Activated naive CD4-positive, alpha-beta T cell treated with anti-CD3 and anti-CD28 coated beads, Interleukin-2, amount 50 U/mL, for 24 hours (primary cell): Measurements from ENCODE around the gene XG.
"Not testable (repeated sequence)": the region's sequence is repeated elsewhere in the genome, so short reads cannot be mapped to it uniquely, and the experiment has no call there.

ENCODE experiments used
- H3K27ac Mint-ChIP-seq: one replicate; pipeline ENCODE4 v1.8.0; 2021; ENCODE audit warnings: mild to moderate bottlenecking, mixed read lengths
- H3K27me3 Mint-ChIP-seq: one replicate; pipeline ENCODE4 v1.8.0; 2021; ENCODE audit warnings: mixed read lengths
- H3K36me3 Mint-ChIP-seq: one replicate; pipeline ENCODE4 v1.8.0; 2021; ENCODE audit warnings: mixed read lengths
- H3K4me1 Mint-ChIP-seq: one replicate; pipeline ENCODE4 v1.8.0; 2021; ENCODE audit warnings: mixed read lengths
- H3K4me3 Mint-ChIP-seq: one replicate; pipeline ENCODE4 v1.8.0; 2021; ENCODE audit warnings: mild to moderate bottlenecking, mixed read lengths
- H3K9me3 Mint-ChIP-seq: one replicate; pipeline ENCODE4 v1.8.0; 2021; ENCODE audit warnings: mixed read lengths

The XG gene

GRCh38 chrX:2784026-2784425 lies 32.2 kb downstream of the XG start:
- H3K4me3 Mint-ChIP-seq = no peak overlapping the region

GRCh38 chrX:2785538-2785937 lies 33.7 kb downstream of the XG start:
- Mint-ChIP-seq H3K4me1 (no peaks in the 10 kb centered on the region), H3K27me3 (no peaks in the 10 kb centered on the region), H3K27ac (no peak overlapping the region), H3K9me3 (no peaks in the 10 kb centered on the region), H3K36me3 (no peaks in the 10 kb centered on the region), H3K4me3 (no peak overlapping the region)

More at GRCh38 chrX:2784026-2784425, 32.2 kb downstream of the XG start:
- Mint-ChIP-seq H3K9me3 (no peaks in the 10 kb centered on the region), H3K4me1 (no peaks in the 10 kb centered on the region), H3K27ac (no peak overlapping the region), H3K27me3 (no peaks in the 10 kb centered on the region), H3K36me3 (no peaks in the 10 kb centered on the region)

GRCh38 chrX:2788980-2789379 lies 37.1 kb downstream of the XG start:
- H3K4me3 Mint-ChIP-seq = no peak overlapping the region
- no peaks in the 10 kb centered on the region for H3K36me3 Mint-ChIP-seq

DNA sequence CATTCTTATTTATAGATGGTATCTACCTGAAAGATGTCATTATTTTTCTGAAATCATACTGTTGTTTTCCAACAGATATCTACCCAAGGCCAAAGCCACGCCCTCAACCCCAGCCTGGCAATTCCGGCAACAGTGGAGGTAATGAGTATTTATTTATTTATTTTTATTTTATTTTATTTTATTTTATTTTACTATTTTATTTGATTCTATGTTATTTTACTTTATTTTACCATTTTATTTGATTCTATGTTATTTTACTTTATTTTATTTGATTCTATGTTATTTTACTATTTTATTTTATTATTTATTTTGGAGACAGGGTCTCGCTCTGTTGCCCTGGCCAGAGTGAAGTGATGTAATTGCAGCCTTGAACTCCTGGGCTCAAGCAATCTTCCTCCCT lies 37.7 kb downstream of the XG start:
- H3K4me3 Mint-ChIP-seq = no peak overlapping the region
- H3K9me3 Mint-ChIP-seq = no peaks in the 10 kb centered on the region
- H3K27ac Mint-ChIP-seq = no peak overlapping the region
- H3K36me3 Mint-ChIP-seq = no peaks in the 10 kb centered on the region
- no peaks in the 10 kb centered on the region for H3K4me1 Mint-ChIP-seq
- H3K27me3 Mint-ChIP-seq = no peaks in the 10 kb centered on the region

More at GRCh38 chrX:2788980-2789379, 37.1 kb downstream of the XG start:
- no peak overlapping the region for H3K27ac Mint-ChIP-seq
- H3K4me1 Mint-ChIP-seq = no peaks in the 10 kb centered on the region
- no peaks in the 10 kb centered on the region for H3K27me3 Mint-ChIP-seq
- no peaks in the 10 kb centered on the region for H3K9me3 Mint-ChIP-seq

DNA sequence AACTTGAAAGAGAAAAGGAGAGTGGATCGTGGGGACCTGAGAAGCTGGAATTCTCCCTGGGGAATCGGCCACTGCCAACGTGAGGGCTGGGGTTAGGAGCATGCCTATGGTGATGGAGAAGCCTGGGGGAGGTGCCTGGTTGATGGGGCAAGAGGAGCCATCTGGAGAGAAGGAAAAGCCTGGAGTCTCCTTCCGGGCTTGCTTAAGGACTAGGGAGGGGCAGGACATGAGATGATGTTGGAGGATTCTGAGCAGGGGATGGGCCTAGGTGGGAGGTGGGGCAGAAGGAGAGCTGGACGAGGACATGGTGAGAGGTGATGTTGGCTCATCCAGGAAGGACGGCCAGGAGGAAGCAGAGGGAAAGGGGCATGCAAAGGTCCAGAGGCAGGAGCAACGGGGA lies 41.9 kb downstream of the XG start:
- Mint-ChIP-seq H3K9me3 (no peaks in the 10 kb centered on the region), H3K27ac (no peak overlapping the region), H3K36me3 (no peaks in the 10 kb centered on the region), H3K27me3 (no peaks in the 10 kb centered on the region), H3K4me1 (no peaks in the 10 kb centered on the region), H3K4me3 (no peak overlapping the region)

GRCh38 chrX:2794336-2794735 lies 42.5 kb downstream of the XG start:
- Mint-ChIP-seq H3K36me3 (no peaks in the 10 kb centered on the region), H3K27me3 (no peaks in the 10 kb centered on the region), H3K4me3 (no peak overlapping the region), H3K9me3 (no peaks in the 10 kb centered on the region), H3K4me1 (no peaks in the 10 kb centered on the region), H3K27ac (no peak overlapping the region)

DNA sequence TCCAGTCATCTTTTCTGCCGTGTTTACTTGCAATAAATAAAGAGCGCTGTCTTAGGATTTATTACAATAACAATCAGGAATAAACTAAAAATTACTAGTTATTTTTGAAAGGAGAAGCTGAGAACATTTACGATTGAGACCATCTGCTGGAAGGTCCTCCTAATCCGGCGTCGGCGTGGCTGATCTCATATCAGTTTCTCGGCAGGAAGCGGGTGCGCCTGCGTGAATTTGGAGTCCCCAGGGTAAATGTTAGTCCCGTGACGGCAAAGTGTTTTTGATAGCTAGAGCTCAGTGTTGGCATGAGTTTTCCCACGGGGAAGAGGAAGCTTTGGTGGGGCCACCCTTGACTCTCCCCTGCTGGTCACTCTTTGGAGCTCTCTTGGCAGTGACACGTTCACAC lies 45.0 kb downstream of the XG start:
- H3K4me3 Mint-ChIP-seq, H3K27me3 Mint-ChIP-seq, H3K27ac Mint-ChIP-seq, H3K36me3 Mint-ChIP-seq, H3K9me3 Mint-ChIP-seq, H3K4me1 Mint-ChIP-seq: not testable (repeated sequence)

DNA sequence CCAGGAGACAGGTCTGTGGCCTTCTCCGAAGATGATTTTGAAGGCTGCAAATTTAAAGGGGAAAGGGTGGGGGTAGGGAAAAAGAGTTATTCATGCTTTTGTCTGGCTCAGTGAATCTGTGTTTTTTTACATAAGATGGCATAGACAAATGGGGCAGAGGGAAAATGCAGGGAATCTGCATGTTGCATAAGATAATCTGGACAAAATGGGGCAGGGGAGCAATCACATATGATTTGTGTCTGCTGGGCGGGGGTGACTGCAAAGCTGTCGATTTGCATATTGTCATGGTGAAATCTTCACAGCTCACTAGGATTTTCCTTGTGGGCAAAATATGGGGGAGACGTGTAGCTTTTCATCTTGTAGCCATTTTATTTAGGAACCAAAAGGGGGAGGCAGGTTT lies 47.5 kb downstream of the XG start:
- H3K27me3 Mint-ChIP-seq = no peaks in the 10 kb centered on the region
- H3K4me1 Mint-ChIP-seq = no peaks in the 10 kb centered on the region
- H3K9me3 Mint-ChIP-seq = no peaks in the 10 kb centered on the region
- no peak overlapping the region for H3K27ac Mint-ChIP-seq
- no peak overlapping the region for H3K4me3 Mint-ChIP-seq
- H3K36me3 Mint-ChIP-seq = no peaks in the 10 kb centered on the region

- not testable (repeated sequence) for H3K4me1 Mint-ChIP-seq, H3K4me3 Mint-ChIP-seq, H3K27ac Mint-ChIP-seq, H3K27me3 Mint-ChIP-seq, H3K9me3 Mint-ChIP-seq, H3K36me3 Mint-ChIP-seq
These were observed 48.1 kb downstream of the XG start for GRCh38 chrX:2799980-2800379.

GRCh38 chrX:2801223-2801622 lies 49.4 kb downstream of the XG start:
- Mint-ChIP-seq H3K27ac (no peak overlapping the region), H3K27me3 (no peaks in the 10 kb centered on the region), H3K36me3 (no peaks in the 10 kb centered on the region), H3K4me1 (no peaks in the 10 kb centered on the region), H3K4me3 (no peak overlapping the region), H3K9me3 (no peaks in the 10 kb centered on the region)

GRCh38 chrX:2802376-2803090 lies 50.7 kb downstream of the XG start:
- not testable (repeated sequence) for H3K27ac Mint-ChIP-seq, H3K4me1 Mint-ChIP-seq, H3K36me3 Mint-ChIP-seq, H3K9me3 Mint-ChIP-seq, H3K4me3 Mint-ChIP-seq, H3K27me3 Mint-ChIP-seq

DNA sequence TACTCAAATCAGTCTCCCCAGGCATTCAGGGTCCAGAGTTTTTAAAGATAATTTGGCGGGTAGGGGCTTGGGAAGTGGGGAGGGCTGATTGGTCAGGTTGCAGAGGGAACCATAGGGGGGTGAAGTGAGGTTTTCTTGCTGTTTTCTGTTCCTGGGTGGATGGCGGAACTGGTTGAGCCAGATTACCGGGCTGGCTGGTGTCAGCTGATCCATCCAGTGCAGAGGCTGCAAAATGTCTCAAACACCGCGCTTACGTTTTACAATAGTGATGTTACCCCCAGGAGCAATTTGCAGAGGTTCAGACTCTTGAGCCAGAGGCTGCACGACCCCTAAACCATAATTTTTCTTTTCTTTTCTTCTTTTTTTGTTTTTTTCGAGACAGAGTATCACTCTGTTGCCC lies 51.6 kb downstream of the XG start:
- not testable (repeated sequence) for H3K27me3 Mint-ChIP-seq, H3K36me3 Mint-ChIP-seq

GRCh38 chrX:2804106-2804843 lies 52.4 kb downstream of the XG start:
- H3K27me3 Mint-ChIP-seq, H3K4me1 Mint-ChIP-seq, H3K9me3 Mint-ChIP-seq, H3K4me3 Mint-ChIP-seq, H3K27ac Mint-ChIP-seq, H3K36me3 Mint-ChIP-seq: not testable (repeated sequence)

More for the DNA sequence above, 51.6 kb downstream of the XG start:
- not testable (repeated sequence) for H3K4me3 Mint-ChIP-seq, H3K4me1 Mint-ChIP-seq, H3K27ac Mint-ChIP-seq, H3K9me3 Mint-ChIP-seq

GRCh38 chrX:2804858-2805257 lies 53.0 kb downstream of the XG start:
- not testable (repeated sequence) for H3K27ac Mint-ChIP-seq, H3K9me3 Mint-ChIP-seq, H3K4me1 Mint-ChIP-seq

GRCh38 chrX:2811271-2811670 lies 59.4 kb downstream of the XG start:
- H3K27me3 Mint-ChIP-seq = no peaks in the 10 kb centered on the region
- H3K4me3 Mint-ChIP-seq = no peak overlapping the region
- no peak overlapping the region for H3K27ac Mint-ChIP-seq
- peaks cover 4% of the 10 kb centered on the region for H3K4me1 Mint-ChIP-seq
- H3K9me3 Mint-ChIP-seq = no peaks in the 10 kb centered on the region
- no peaks in the 10 kb centered on the region for H3K36me3 Mint-ChIP-seq

More at GRCh38 chrX:2804858-2805257, 53.0 kb downstream of the XG start:
- not testable (repeated sequence) for H3K4me3 Mint-ChIP-seq, H3K36me3 Mint-ChIP-seq, H3K27me3 Mint-ChIP-seq

DNA sequence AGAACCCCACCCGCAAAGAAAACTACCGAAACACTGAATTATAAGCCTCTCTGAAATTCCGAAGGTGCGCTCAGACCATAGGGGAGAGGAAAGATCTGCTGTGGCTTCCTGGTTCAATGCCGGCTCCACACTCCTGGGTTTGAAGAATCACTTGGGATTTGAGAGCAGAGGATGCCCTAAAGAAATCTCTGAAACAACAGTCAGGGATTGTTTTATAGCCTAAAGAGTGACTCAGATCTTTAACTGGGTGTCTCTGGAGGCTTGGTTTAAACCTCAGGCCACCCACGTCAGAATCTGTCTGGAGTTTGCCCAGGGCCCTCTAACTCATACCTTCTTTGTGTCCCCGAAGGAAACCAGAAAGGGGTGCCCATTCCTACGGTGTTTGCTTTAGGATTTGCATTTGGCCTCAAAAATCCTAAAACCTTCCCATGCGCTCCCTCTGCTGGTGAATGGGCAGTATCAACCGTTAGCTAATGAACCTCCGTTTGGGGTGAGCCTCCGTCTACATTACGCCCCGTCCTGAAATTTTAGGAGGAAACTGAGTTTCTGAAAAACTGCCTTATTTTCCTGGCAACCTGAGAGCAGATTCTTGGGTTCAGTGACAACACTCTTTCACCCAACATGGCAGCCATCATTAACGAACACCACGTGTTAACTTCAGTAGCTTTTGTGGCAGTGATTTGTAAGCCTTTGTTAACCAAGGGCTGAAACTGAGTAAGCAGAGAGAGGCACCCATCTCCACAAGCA lies 60.5 kb downstream of the XG start:
- H3K27me3 Mint-ChIP-seq, H3K9me3 Mint-ChIP-seq, H3K36me3 Mint-ChIP-seq, H3K4me1 Mint-ChIP-seq, H3K27ac Mint-ChIP-seq: not testable (repeated sequence)
- peak overlapping the region; percentile 67 for H3K4me3 Mint-ChIP-seq
